H1 (cell line): ENCODE data around the gene LRRC27. TPM values are rescaled to one million over a fixed set of nuclear protein-coding genes. Genes with fewer than 3 reads are reported as not detected.

ENCODE experiments used
- BCL11A ChIP-seq, 2 experiments: IDR thresholded peaks; one replicate each; pipeline ENCODE4 v1.6.1; 2011; ENCODE audit warnings: low read depth in 2 of 2, low read length in 2 of 2, mild to moderate bottlenecking in 2 of 2
- BRCA1 ChIP-seq: IDR thresholded peaks from 2 replicates; pipeline ENCODE4 v1.6.1; 2012; ENCODE audit warnings: low read depth, low read length, improper control_type of control experiment
- CBX5 ChIP-seq: fragments of 300-800, 300-1000 bp; sonication (generic); IDR thresholded peaks from 2 replicates; pipeline ENCODE4 v1.7.1; 2016; ENCODE audit warnings: antibody characterized with exemption, low read length, low read depth
- EGR1 ChIP-seq: IDR thresholded peaks from 2 replicates; pipeline ENCODE4 v1.6.1; 2011; ENCODE audit warnings: low read depth, low read length, borderline replicate concordance
- FOSL1 ChIP-seq: IDR thresholded peaks from 2 replicates; pipeline ENCODE4 v1.6.1; 2011; ENCODE audit warnings: mild to moderate bottlenecking, low read depth, low read length, moderate library complexity; ENCODE audit not compliant: insufficient read depth
- HDAC6 ChIP-seq: IDR thresholded peaks from one replicate; pipeline ENCODE4 v1.7.1; 2012; ENCODE audit warnings: low read depth, mild to moderate bottlenecking, inconsistent platforms, low read length, moderate library complexity
- JUND ChIP-seq: IDR thresholded peaks from 2 replicates; pipeline ENCODE4 v1.6.1; 2011; ENCODE audit warnings: mild to moderate bottlenecking, improper control_type of control experiment, low read length
- KDM4A ChIP-seq: IDR thresholded peaks from one replicate; pipeline ENCODE4 v1.7.1; 2012; ENCODE audit warnings: low read depth, mild to moderate bottlenecking, moderate library complexity, low read length, inconsistent platforms; ENCODE audit not compliant: severe bottlenecking
- PHF8 ChIP-seq: fragments of 200-600 bp; sonication (generic); conservative IDR thresholded peaks from 2 replicates; pipeline ENCODE4 v1.7.1; 2012; ENCODE audit warnings: low read depth, mild to moderate bottlenecking, inconsistent platforms, low read length, moderate library complexity
- SAP30 ChIP-seq: fragments of 300-600 bp; sonication (generic); IDR thresholded peaks from 2 replicates; pipeline ENCODE4 v1.7.1; 2012; ENCODE audit warnings: low read length, moderate library complexity, mild to moderate bottlenecking, inconsistent platforms; ENCODE audit not compliant: insufficient read depth, insufficient replicate concordance
- TBP ChIP-seq: IDR thresholded peaks from 2 replicates; pipeline ENCODE4 v1.6.1; 2011; ENCODE audit warnings: low read depth, low read length, improper control_type of control experiment
- TCF12 ChIP-seq: IDR thresholded peaks from 2 replicates; pipeline ENCODE4 v1.6.1; 2011; ENCODE audit warnings: low read depth, mild to moderate bottlenecking, low read length
- polyA plus RNA-seq, 7 experiments: library from polyadenylated mRNA; depleted of rRNA in 3 of 7; stranded (reverse) in 5 of 7; unstranded in 2 of 7; fragments of >200 nt in 5 of 7; fragments of 200-250 nt in 2 of 7; gene quantifications; 1 replicate in 5 of 7; 2 replicates in 1 of 7; 4 replicates in 1 of 7; pipeline versions ENCODE4 v1.2.1 to v1.2.3, GENCODE V29; 2011 to 2013; ENCODE audit warnings: missing spikeins in 2 of 7, mixed read lengths in 2 of 7
- total RNA-seq: library from RNA; stranded (reverse); fragmentation: NEBNext Ultra II Directional; extraction: Animal tissue kit (Norgen Biotek cat#: 25700); gene quantifications from 2 replicates; pipeline ENCODE4 v1.2.1, GENCODE V29; 2021
- TF ChIP-seq, protein P1 (sequence below): fragments of 300-600 bp; sonication (generic); IDR thresholded peaks from 2 replicates; pipeline ENCODE4 v1.7.1; 2012; ENCODE audit warnings: low read length, moderate library complexity, mild to moderate bottlenecking, inconsistent platforms; ENCODE audit not compliant: insufficient replicate concordance

The LRRC27 gene
- total and polyA plus RNA-seq, 2 of the 8 experiments (the other 6 are each of a cell fraction or from before 2014, with no cell fraction given), result 1.2 to 3.8 TPM

DNA sequence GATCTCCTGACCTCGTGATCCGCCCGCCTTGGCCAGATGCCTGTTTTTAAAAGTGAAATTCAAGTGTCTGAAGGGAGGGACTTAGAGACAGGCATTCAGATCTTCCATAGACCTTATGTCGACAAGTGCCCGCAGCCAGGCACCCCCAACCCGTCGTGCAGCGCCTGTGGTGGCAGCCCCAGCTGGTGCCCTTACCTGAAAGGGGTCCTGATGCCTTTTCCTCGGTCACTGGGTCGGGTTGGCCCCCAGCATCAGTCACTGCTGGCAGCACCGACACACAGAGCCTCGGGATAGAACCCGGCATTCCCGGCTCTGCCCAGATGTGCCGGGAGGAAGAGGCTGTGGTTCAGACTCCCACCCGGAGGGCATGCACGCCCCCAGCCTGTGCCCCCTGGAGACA is 23.3 kb downstream of the LRRC27 start (continued):
- TF ChIP-seq, protein P1, sequence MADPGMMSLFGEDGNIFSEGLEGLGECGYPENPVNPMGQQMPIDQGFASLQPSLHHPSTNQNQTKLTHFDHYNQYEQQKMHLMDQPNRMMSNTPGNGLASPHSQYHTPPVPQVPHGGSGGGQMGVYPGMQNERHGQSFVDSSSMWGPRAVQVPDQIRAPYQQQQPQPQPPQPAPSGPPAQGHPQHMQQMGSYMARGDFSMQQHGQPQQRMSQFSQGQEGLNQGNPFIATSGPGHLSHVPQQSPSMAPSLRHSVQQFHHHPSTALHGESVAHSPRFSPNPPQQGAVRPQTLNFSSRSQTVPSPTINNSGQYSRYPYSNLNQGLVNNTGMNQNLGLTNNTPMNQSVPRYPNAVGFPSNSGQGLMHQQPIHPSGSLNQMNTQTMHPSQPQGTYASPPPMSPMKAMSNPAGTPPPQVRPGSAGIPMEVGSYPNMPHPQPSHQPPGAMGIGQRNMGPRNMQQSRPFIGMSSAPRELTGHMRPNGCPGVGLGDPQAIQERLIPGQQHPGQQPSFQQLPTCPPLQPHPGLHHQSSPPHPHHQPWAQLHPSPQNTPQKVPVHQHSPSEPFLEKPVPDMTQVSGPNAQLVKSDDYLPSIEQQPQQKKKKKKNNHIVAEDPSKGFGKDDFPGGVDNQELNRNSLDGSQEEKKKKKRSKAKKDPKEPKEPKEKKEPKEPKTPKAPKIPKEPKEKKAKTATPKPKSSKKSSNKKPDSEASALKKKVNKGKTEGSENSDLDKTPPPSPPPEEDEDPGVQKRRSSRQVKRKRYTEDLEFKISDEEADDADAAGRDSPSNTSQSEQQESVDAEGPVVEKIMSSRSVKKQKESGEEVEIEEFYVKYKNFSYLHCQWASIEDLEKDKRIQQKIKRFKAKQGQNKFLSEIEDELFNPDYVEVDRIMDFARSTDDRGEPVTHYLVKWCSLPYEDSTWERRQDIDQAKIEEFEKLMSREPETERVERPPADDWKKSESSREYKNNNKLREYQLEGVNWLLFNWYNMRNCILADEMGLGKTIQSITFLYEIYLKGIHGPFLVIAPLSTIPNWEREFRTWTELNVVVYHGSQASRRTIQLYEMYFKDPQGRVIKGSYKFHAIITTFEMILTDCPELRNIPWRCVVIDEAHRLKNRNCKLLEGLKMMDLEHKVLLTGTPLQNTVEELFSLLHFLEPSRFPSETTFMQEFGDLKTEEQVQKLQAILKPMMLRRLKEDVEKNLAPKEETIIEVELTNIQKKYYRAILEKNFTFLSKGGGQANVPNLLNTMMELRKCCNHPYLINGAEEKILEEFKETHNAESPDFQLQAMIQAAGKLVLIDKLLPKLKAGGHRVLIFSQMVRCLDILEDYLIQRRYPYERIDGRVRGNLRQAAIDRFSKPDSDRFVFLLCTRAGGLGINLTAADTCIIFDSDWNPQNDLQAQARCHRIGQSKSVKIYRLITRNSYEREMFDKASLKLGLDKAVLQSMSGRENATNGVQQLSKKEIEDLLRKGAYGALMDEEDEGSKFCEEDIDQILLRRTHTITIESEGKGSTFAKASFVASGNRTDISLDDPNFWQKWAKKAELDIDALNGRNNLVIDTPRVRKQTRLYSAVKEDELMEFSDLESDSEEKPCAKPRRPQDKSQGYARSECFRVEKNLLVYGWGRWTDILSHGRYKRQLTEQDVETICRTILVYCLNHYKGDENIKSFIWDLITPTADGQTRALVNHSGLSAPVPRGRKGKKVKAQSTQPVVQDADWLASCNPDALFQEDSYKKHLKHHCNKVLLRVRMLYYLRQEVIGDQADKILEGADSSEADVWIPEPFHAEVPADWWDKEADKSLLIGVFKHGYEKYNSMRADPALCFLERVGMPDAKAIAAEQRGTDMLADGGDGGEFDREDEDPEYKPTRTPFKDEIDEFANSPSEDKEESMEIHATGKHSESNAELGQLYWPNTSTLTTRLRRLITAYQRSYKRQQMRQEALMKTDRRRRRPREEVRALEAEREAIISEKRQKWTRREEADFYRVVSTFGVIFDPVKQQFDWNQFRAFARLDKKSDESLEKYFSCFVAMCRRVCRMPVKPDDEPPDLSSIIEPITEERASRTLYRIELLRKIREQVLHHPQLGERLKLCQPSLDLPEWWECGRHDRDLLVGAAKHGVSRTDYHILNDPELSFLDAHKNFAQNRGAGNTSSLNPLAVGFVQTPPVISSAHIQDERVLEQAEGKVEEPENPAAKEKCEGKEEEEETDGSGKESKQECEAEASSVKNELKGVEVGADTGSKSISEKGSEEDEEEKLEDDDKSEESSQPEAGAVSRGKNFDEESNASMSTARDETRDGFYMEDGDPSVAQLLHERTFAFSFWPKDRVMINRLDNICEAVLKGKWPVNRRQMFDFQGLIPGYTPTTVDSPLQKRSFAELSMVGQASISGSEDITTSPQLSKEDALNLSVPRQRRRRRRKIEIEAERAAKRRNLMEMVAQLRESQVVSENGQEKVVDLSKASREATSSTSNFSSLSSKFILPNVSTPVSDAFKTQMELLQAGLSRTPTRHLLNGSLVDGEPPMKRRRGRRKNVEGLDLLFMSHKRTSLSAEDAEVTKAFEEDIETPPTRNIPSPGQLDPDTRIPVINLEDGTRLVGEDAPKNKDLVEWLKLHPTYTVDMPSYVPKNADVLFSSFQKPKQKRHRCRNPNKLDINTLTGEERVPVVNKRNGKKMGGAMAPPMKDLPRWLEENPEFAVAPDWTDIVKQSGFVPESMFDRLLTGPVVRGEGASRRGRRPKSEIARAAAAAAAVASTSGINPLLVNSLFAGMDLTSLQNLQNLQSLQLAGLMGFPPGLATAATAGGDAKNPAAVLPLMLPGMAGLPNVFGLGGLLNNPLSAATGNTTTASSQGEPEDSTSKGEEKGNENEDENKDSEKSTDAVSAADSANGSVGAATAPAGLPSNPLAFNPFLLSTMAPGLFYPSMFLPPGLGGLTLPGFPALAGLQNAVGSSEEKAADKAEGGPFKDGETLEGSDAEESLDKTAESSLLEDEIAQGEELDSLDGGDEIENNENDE, result no peak
- TF ChIP-seq JUND (no peak), EGR1 (no peak), BRCA1 (no peak), BCL11A (IDR thresholded peaks at IDR 0.05; ENCODE audit: low read depth in 2 of 2, low read length in 2 of 2) (no peak), CBX5 (no peak), KDM4A (no peak), TCF12 (no peak), TBP (no peak), PHF8 (no peak), FOSL1 (no peak), HDAC6 (no peak), SAP30 (no peak)
- TF ChIP-seq, all 59 proteins: peak for 0
